Transverse colon (tissue), 4 donors: Measurements from ENCODE around the gene ITGA1. TPM values are rescaled to one million over a fixed set of nuclear protein-coding genes. Genes with fewer than 3 reads are reported as not detected.

Experiments used
- DNase-seq: peaks from one replicate; pipeline ENCODE4 v3.0.0-alpha.2; 2019
- H3K27ac ChIP-seq, 4 donors: fragments of 200-600 bp; sonication (generic); 2 replicates each; pipeline ENCODE4 v1.5.1; 2016 to 2018; ENCODE audit warnings: inconsistent platforms in 4 of 4
- H3K27me3 ChIP-seq: fragments of 200-600 bp; sonication (generic); 2 replicates; pipeline ENCODE4 v1.5.1; 2017; ENCODE audit warnings: inconsistent platforms
- H3K36me3 ChIP-seq, 4 donors: fragments of 200-600 bp; sonication (generic); 2 replicates each; pipeline ENCODE4 v1.5.1; 2017 to 2019; ENCODE audit warnings: inconsistent platforms in 4 of 4
- H3K4me1 ChIP-seq, 4 donors: fragments of 200-600 bp; sonication (generic); 2 replicates each; pipeline ENCODE4 v1.5.1; 2017 to 2020; ENCODE audit warnings: inconsistent platforms in 4 of 4
- H3K4me3 ChIP-seq, 4 donors: fragments of 200-600 bp; sonication (generic); 1 replicate in 1 of 4; 2 replicates in 3 of 4; pipeline versions ENCODE4 v1.5.1 to v1.6.1; 2017 to 2019; ENCODE audit warnings: inconsistent platforms in 4 of 4
- H3K9me3 ChIP-seq, 2 donors: fragments of 200-600 bp; sonication (generic); 2 replicates each; pipeline ENCODE4 v1.5.1; 2017 to 2019; ENCODE audit warnings: inconsistent platforms in 2 of 2
- CTCF ChIP-seq, 5 experiments: fragments of 200-600 bp in 3 of 5; fragments of 450-650 bp in 2 of 5; sonication (generic) in 3 of 5; IDR thresholded peaks; 1 replicate in 2 of 5; 2 replicates in 3 of 5; pipeline ENCODE4 v1.5.1; 2016 to 2017; ENCODE audit warnings: antibody characterized with exemption in 5 of 5, inconsistent platforms in 3 of 5, mild to moderate bottlenecking in 2 of 5, moderate library complexity in 1 of 5
- EP300 ChIP-seq: sonication (generic); formaldehyde crosslinking; IDR thresholded peaks from one replicate; pipeline ENCODE4 v1.6.1; 2017; ENCODE audit warnings: antibody characterized with exemption, low read depth
- POLR2A ChIP-seq: fragments of 450-650 bp; IDR thresholded peaks from one replicate; pipeline ENCODE4 v1.6.1; 2016; ENCODE audit warnings: antibody characterized with exemption, mild to moderate bottlenecking, moderate library complexity
- POLR2AphosphoS5 ChIP-seq, 3 donors: sonication (generic); formaldehyde crosslinking; IDR thresholded peaks; one replicate each; pipeline ENCODE4 v1.6.1; 2016; ENCODE audit warnings: antibody characterized with exemption in 3 of 3
- WGBS, 2 donors: methylation state at CpG; one replicate each; pipeline ENCODE4 v1.1.5; 2018; ENCODE audit warnings: low coverage in 1 of 2; 5-methylcytosine and 5-hydroxymethylcytosine counted together
- in situ Hi-C, 4 donors: fragments of 200-750 bp; cut with MboI; loops; one replicate each; pipeline versions ENCODE4 v1.15.0 to v1.15.1; 2017; ENCODE audit warnings: low sequenced_read_pairs in 3 of 4, low pct_ligation_motif_present in 1 of 4, low pct_unique_long_range_greater_than_20kb in 1 of 4
- intact Hi-C: fragments of 100-400 bp; cut with DNase I; formaldehyde crosslinking; loops from one replicate; pipeline ENCODE4 v1.15.1; 2023; ENCODE audit warnings: low total_unique reads
- total RNA-seq, 4 donors: library from RNA; depleted of rRNA; stranded (reverse); fragments of >200 nt; gene quantifications; one replicate each; pipeline ENCODE4 v1.1.0, GENCODE V29; 2016

Gene ITGA1
- total RNA-seq, 4 donors from 2014 or later: 42.6 to 83.2 (median 48.0) TPM

- Histone ChIP-seq H3K9me3 (no peaks in the 10 kb centered on the region), H3K27me3 (no peaks in the 10 kb centered on the region), H3K27ac (no peak overlapping the region), H3K4me3 (no peak overlapping the region), H3K4me1 (peaks cover 0 to 2% (median 0%) of the 10 kb centered on the region in 4 donors), H3K36me3 (no peaks in the 10 kb centered on the region)
- intact Hi-C loops (no loop called here), in situ Hi-C loops (loop anchor here in 3 of 4 donors (25.0 kb wide), 2 partner anchors 134 to 309 kb away; no protein-coding TSS in a partner anchor)
- DNase-seq: no peak
- no peak for TF ChIP-seq CTCF (IDR thresholded peaks at IDR 0.05)
- no peak for TF ChIP-seq POLR2AphosphoS5 (IDR thresholded peaks at IDR 0.05)
- TF ChIP-seq POLR2A: no peak
- TF ChIP-seq EP300: no peak
- WGBS, 2 donors: 80 to 93% methylated on average over 1 of the region's 1 CpG
Measured at GRCh38 chr5:52778781-52779180, 8.9 kb upstream of the ITGA1 start.

- Histone ChIP-seq H3K27ac (no peak overlapping the region), H3K4me3 (no peak overlapping the region), H3K36me3 (no peaks in the 10 kb centered on the region), H3K9me3 (no peaks in the 10 kb centered on the region), H3K27me3 (no peaks in the 10 kb centered on the region), H3K4me1 (no peaks in the 10 kb centered on the region)
- DNase-seq: no peak
- in situ Hi-C loops: loop anchor here in 3 of 4 donors (25.0 kb wide), 2 partner anchors 133 to 308 kb away; no protein-coding TSS in a partner anchor
- intact Hi-C loops: no loop called here
- TF ChIP-seq CTCF (IDR thresholded peaks at IDR 0.05): no peak
- no peak for TF ChIP-seq EP300
- TF ChIP-seq POLR2AphosphoS5 (IDR thresholded peaks at IDR 0.05): no peak
- no peak for TF ChIP-seq POLR2A
Measured at GRCh38 chr5:52779213-52779612, 8.5 kb upstream of the ITGA1 start.

- H3K27ac ChIP-seq: no peak overlapping the region
- intact Hi-C loops: no loop called here
- H3K4me1 ChIP-seq: peaks cover 0 to 14% (median 7%) of the 10 kb centered on the region in 4 donors
- H3K4me3 ChIP-seq: no peak overlapping the region
- H3K9me3 ChIP-seq: no peaks in the 10 kb centered on the region
- TF ChIP-seq EP300: no peak
- no peak for TF ChIP-seq POLR2A
- TF ChIP-seq CTCF (IDR thresholded peaks at IDR 0.05): no peak
- no peak for TF ChIP-seq POLR2AphosphoS5 (IDR thresholded peaks at IDR 0.05)
- 44 to 58% methylated on average over 2 of the region's 2 CpGs for WGBS, 2 donors
- H3K27me3 ChIP-seq: no peaks in the 10 kb centered on the region
- in situ Hi-C loops: loop anchor here (10.0 to 25.0 kb wide), 3 partner anchors 129 to 304 kb away; no protein-coding TSS in a partner anchor
- DNase-seq: peak; percentile 22
- H3K36me3 ChIP-seq: no peaks in the 10 kb centered on the region
Measured at GRCh38 chr5:52783226-52783959, 4.3 kb upstream of the ITGA1 start.

GRCh38 chr5:52784737-52785136, 3.0 kb upstream of the ITGA1 start:
- intact Hi-C loops: loop anchor here (5.0 kb wide), 1 partner anchor 133 kb away; no protein-coding TSS in a partner anchor
- TF ChIP-seq EP300 (no peak), POLR2A (no peak), CTCF (IDR thresholded peaks at IDR 0.05) (no peak), POLR2AphosphoS5 (IDR thresholded peaks at IDR 0.05) (no peak)
- WGBS, 2 donors: 55 to 65% methylated on average over 6 of the region's 6 CpGs

More at GRCh38 chr5:52784737-52785136, 3.0 kb upstream of the ITGA1 start:
- Histone ChIP-seq H3K27me3 (no peaks in the 10 kb centered on the region), H3K27ac (no peak overlapping the region), H3K4me1 (peaks cover 0 to 22% (median 9%) of the 10 kb centered on the region in 4 donors), H3K9me3 (no peaks in the 10 kb centered on the region), H3K4me3 (no peak overlapping the region), H3K36me3 (no peaks in the 10 kb centered on the region)
- in situ Hi-C loops: loop anchor here (10.0 to 25.0 kb wide), 3 partner anchors 128 to 303 kb away; no protein-coding TSS in a partner anchor
- DNase-seq: no peak
